A673 (cell line): ENCODE results near the gene ST3GAL4.

Source experiments
- CTCF ChIP-seq: fragments of 300-800, 200-600 bp; sonication (generic); conservative IDR thresholded peaks from 2 replicates; pipeline ENCODE4 v1.5.1; 2017; ENCODE audit warnings: low read depth, mild to moderate bottlenecking, antibody characterized with exemption, low read length, moderate library complexity, mixed read lengths
- EZH2 ChIP-seq: fragments of 200-600 bp; sonication (generic); IDR thresholded peaks from 2 replicates; pipeline ENCODE4 v1.6.1; 2017; ENCODE audit warnings: borderline replicate concordance, low read depth, mild to moderate bottlenecking, mixed read lengths, antibody characterized with exemption, low read length; ENCODE audit not compliant: poor library complexity, severe bottlenecking

- TF ChIP-seq EZH2 (no peak), CTCF (no peak)
These were observed 34.9 kb downstream of the ST3GAL4 start for GRCh38 chr11:126390272-126390867.
